Vagina (tissue), 2 donors: ENCODE data around the gene MPV17.

Source experiments
- POLR2A ChIP-seq, 2 donors: fragments of 450-650 bp; IDR thresholded peaks; one replicate each; pipeline ENCODE4 v1.6.1; 2017; ENCODE audit warnings: antibody characterized with exemption in 2 of 2, mild to moderate bottlenecking in 2 of 2, moderate library complexity in 2 of 2
- POLR2AphosphoS5 ChIP-seq, 2 donors: sonication (generic); formaldehyde crosslinking; IDR thresholded peaks; one replicate each; pipeline ENCODE4 v1.9.0; 2017; ENCODE audit warnings: antibody characterized with exemption in 2 of 2, mild to moderate bottlenecking in 2 of 2, low read depth in 1 of 2; ENCODE audit not compliant: insufficient read depth in 1 of 2
- TF ChIP-seq, protein P1 (sequence below), 3 experiments: fragments of 450-650 bp in 2 of 3; fragments of 200-600 bp in 1 of 3; sonication (generic) in 1 of 3; IDR thresholded peaks; one replicate each; pipeline ENCODE4 v1.5.1; 2017 to 2019; ENCODE audit warnings: antibody characterized with exemption in 3 of 3, mild to moderate bottlenecking in 2 of 3, moderate library complexity in 2 of 3

- TF ChIP-seq, protein P1, sequence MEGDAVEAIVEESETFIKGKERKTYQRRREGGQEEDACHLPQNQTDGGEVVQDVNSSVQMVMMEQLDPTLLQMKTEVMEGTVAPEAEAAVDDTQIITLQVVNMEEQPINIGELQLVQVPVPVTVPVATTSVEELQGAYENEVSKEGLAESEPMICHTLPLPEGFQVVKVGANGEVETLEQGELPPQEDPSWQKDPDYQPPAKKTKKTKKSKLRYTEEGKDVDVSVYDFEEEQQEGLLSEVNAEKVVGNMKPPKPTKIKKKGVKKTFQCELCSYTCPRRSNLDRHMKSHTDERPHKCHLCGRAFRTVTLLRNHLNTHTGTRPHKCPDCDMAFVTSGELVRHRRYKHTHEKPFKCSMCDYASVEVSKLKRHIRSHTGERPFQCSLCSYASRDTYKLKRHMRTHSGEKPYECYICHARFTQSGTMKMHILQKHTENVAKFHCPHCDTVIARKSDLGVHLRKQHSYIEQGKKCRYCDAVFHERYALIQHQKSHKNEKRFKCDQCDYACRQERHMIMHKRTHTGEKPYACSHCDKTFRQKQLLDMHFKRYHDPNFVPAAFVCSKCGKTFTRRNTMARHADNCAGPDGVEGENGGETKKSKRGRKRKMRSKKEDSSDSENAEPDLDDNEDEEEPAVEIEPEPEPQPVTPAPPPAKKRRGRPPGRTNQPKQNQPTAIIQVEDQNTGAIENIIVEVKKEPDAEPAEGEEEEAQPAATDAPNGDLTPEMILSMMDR (IDR thresholded peaks at IDR 0.05): no peak
- no peak for TF ChIP-seq POLR2AphosphoS5 (IDR thresholded peaks at IDR 0.05; ENCODE audit: insufficient read depth in 1 of 2, low read depth in 1 of 2)
- TF ChIP-seq POLR2A (IDR thresholded peaks at IDR 0.05): no peak
Measured at GRCh38 chr2:27304488-27305240, 18.2 kb downstream of the MPV17 start.
